K562 (cell line): ENCODE data around the gene DKKL1. TPM values are rescaled to one million over a fixed set of nuclear protein-coding genes. Genes with fewer than 3 reads are reported as not detected.

Experiments
- KAT2B ChIP-seq: IDR thresholded peaks from one replicate; pipeline ENCODE4 v1.6.1; 2012; ENCODE audit warnings: low read depth, mild to moderate bottlenecking, control low read depth, inconsistent platforms, low read length, moderate library complexity
- SMAD4 ChIP-seq: fragments of 250-450 bp; sonication (Bioruptor Pico); conservative IDR thresholded peaks from 2 replicates; pipeline ENCODE4 v1.8.0; 2021; ENCODE audit warnings: inconsistent platforms, mild to moderate bottlenecking, moderate library complexity
- SNRNP70 ChIP-seq: fragments of 200-400 bp; formaldehyde crosslinking; optimal IDR thresholded peaks from 2 replicates; pipeline ENCODE3; 2017; ENCODE audit warnings: low read depth, low read length
- THRAP3 ChIP-seq: fragments of 450-650 bp; IDR thresholded peaks from 2 replicates; pipeline ENCODE4 v1.6.1; 2016; ENCODE audit warnings: mild to moderate bottlenecking, inconsistent platforms, borderline replicate concordance
- WHSC1 ChIP-seq: IDR thresholded peaks from one replicate; pipeline ENCODE4 v1.6.1; 2012; ENCODE audit warnings: low read length, control low read depth, inconsistent platforms
- XRCC4 ChIP-seq: IDR thresholded peaks from one replicate; pipeline ENCODE4 v1.6.1; 2011; ENCODE audit not compliant: insufficient read depth, insufficient read length; ENCODE audit errors: extremely low read depth
- ZBTB7A ChIP-seq: IDR thresholded peaks from 2 replicates; pipeline ENCODE4 v1.6.1; 2011; ENCODE audit warnings: low read depth, mild to moderate bottlenecking, low read length, moderate library complexity, borderline replicate concordance; ENCODE audit not compliant: control insufficient read depth
- ZNF134 ChIP-seq: fragments of 250-450 bp; sonication (Bioruptor Pico); conservative IDR thresholded peaks from 2 replicates; pipeline ENCODE4 v1.4.0; 2020
- ZNF146 ChIP-seq: IDR thresholded peaks from one replicate; pipeline ENCODE4 v1.6.1; 2018; ENCODE audit warnings: missing compliant biosample characterization; ENCODE audit not compliant: unreplicated experiment
- ZNF217 ChIP-seq: sonication (generic); formaldehyde crosslinking; IDR thresholded peaks from 2 replicates; pipeline ENCODE4 v1.8.0; 2022; ENCODE audit warnings: mild to moderate bottlenecking, missing genetic modification reagents
- ZNF280B ChIP-seq: fragments of 250-450 bp; sonication (Bioruptor Pico); IDR thresholded peaks from 2 replicates; pipeline ENCODE4 v1.5.1; 2021; ENCODE audit warnings: mild to moderate bottlenecking
- ZNF444 ChIP-seq: fragments of 250-450 bp; sonication (Bioruptor Pico); IDR thresholded peaks from 2 replicates; pipeline ENCODE4 v1.4.0; 2020; ENCODE audit warnings: mild to moderate bottlenecking, moderate library complexity
- ZNF655 ChIP-seq: fragments of 250-450 bp; sonication (Bioruptor Pico); IDR thresholded peaks from 2 replicates; pipeline ENCODE4 v1.5.0; 2021
- polyA plus RNA-seq, 8 experiments: library from polyadenylated mRNA; depleted of rRNA in 4 of 8; stranded (reverse) in 5 of 8; unstranded in 3 of 8; fragments of >200 nt; fragmentation: Nextera tagmentation in 2 of 8; fragmentation: Illumina TruSeq in 1 of 8; extraction: Ambion mirVana in 2 of 8; extraction: Trizol in 1 of 8; gene quantifications; 2 replicates each; pipeline versions ENCODE4 v1.2.1 to v1.2.3, GENCODE V29; 2011 to 2014; ENCODE audit warnings: inconsistent platforms in 1 of 8, missing spikeins in 1 of 8
- total RNA-seq, 7 experiments: library from RNA; depleted of rRNA in 6 of 7; stranded (reverse); fragments of >200 nt in 6 of 7; fragmentation: Illumina TruSeq in 2 of 7; extraction: Trizol in 2 of 7; gene quantifications; 2 replicates each; pipeline versions ENCODE4 v1.2.1 to v1.2.3, GENCODE V29; 2011 to 2021; ENCODE audit warnings: low replicate concordance in 1 of 7
- TF ChIP-seq, protein P1 (sequence below): fragments of 450-650 bp; formaldehyde crosslinking; IDR thresholded peaks from 2 replicates; pipeline ENCODE4 v1.4.0; 2020; ENCODE audit warnings: mild to moderate bottlenecking, moderate library complexity
- TF ChIP-seq, protein P2 (sequence below): fragments of 250-450 bp; sonication (Bioruptor Pico); IDR thresholded peaks from 2 replicates; pipeline ENCODE4 v1.4.0; 2020; ENCODE audit warnings: borderline replicate concordance
- TF ChIP-seq, protein P3 (sequence below): sonication (generic); formaldehyde crosslinking; IDR thresholded peaks from 2 replicates; pipeline ENCODE4 v1.8.1; 2023; ENCODE audit warnings: mild to moderate bottlenecking, missing genetic modification reagents
- TF ChIP-seq, protein P4 (sequence below): sonication (generic); formaldehyde crosslinking; IDR thresholded peaks from 2 replicates; pipeline ENCODE4 v1.8.1; 2022; ENCODE audit warnings: missing genetic modification reagents

Gene DKKL1
- total and polyA plus RNA-seq, 9 of the 15 experiments (the other 6 are each of a cell fraction or from before 2014, with no cell fraction given): 0.15 to 1.7 (median 0.52) TPM

DNA sequence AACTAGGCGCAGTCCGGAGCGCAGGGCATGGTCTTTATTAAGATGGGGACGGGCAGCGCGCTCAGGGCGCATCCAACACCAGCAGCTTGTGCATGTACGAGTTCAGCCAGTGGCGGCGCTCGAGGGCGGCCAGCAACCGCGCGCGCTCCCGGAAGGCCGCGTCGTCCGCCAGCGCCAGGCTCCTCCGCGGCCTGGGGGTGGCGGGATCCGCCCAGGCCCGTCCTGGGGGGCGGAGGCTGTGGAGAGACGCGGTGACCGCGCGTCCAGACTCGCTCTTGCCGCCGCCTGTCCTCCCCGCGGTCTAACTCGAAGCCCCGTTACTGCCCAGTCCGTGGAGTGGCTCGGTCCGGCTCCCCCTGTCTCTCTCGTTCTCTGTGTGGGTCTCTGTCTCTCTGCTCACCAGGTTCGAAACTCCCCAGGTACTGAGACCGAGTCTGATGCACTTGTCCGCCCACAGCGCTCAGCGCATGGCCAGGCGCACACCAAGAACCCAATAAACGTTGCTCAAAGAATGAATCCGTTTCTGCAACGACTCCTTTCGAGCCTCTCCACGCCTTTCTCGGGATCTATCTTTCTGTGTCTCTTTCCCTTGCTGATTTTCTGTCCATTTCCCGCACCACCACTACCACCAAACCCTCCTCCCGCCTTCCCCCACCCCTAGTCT, 58.9 kb downstream of the DKKL1 start (continued):
- TF ChIP-seq, protein P1, sequence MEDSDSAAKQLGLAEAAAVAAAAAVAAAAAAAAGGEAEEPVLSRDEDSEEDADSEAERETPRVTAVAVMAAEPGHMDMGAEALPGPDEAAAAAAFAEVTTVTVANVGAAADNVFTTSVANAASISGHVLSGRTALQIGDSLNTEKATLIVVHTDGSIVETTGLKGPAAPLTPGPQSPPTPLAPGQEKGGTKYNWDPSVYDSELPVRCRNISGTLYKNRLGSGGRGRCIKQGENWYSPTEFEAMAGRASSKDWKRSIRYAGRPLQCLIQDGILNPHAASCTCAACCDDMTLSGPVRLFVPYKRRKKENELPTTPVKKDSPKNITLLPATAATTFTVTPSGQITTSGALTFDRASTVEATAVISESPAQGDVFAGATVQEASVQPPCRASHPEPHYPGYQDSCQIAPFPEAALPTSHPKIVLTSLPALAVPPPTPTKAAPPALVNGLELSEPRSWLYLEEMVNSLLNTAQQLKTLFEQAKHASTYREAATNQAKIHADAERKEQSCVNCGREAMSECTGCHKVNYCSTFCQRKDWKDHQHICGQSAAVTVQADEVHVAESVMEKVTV: no peak
- TF ChIP-seq THRAP3 (no peak), ZNF217 (CRISPR knock-in tag) (no peak), ZNF134 (CRISPR knock-in tag) (no peak), WHSC1 (no peak), ZNF146 (CRISPR knock-in tag) (no peak), KAT2B (no peak), XRCC4 (no peak), ZNF655 (CRISPR knock-in tag) (no peak), ZBTB7A (peak; percentile 66; the same call in 1 of the 2 replicates), SMAD4 (CRISPR knock-in tag) (peak; percentile 86), SNRNP70 (no peak), ZNF444 (no peak), ZNF280B (CRISPR knock-in tag) (no peak)
- TF ChIP-seq, protein P2, sequence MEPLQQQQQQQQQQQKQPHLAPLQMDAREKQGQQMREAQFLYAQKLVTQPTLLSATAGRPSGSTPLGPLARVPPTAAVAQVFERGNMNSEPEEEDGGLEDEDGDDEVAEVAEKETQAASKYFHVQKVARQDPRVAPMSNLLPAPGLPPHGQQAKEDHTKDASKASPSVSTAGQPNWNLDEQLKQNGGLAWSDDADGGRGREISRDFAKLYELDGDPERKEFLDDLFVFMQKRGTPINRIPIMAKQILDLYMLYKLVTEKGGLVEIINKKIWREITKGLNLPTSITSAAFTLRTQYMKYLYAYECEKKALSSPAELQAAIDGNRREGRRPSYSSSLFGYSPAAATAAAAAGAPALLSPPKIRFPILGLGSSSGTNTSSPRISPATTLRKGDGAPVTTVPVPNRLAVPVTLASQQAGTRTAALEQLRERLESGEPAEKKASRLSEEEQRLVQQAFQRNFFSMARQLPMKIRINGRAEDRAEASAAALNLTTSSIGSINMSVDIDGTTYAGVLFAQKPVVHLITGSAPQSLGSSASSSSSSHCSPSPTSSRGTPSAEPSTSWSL (CRISPR knock-in tag): no peak
- TF ChIP-seq, protein P3, sequence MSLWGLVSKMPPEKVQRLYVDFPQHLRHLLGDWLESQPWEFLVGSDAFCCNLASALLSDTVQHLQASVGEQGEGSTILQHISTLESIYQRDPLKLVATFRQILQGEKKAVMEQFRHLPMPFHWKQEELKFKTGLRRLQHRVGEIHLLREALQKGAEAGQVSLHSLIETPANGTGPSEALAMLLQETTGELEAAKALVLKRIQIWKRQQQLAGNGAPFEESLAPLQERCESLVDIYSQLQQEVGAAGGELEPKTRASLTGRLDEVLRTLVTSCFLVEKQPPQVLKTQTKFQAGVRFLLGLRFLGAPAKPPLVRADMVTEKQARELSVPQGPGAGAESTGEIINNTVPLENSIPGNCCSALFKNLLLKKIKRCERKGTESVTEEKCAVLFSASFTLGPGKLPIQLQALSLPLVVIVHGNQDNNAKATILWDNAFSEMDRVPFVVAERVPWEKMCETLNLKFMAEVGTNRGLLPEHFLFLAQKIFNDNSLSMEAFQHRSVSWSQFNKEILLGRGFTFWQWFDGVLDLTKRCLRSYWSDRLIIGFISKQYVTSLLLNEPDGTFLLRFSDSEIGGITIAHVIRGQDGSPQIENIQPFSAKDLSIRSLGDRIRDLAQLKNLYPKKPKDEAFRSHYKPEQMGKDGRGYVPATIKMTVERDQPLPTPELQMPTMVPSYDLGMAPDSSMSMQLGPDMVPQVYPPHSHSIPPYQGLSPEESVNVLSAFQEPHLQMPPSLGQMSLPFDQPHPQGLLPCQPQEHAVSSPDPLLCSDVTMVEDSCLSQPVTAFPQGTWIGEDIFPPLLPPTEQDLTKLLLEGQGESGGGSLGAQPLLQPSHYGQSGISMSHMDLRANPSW (CRISPR knock-in tag): no peak
- TF ChIP-seq, protein P4, sequence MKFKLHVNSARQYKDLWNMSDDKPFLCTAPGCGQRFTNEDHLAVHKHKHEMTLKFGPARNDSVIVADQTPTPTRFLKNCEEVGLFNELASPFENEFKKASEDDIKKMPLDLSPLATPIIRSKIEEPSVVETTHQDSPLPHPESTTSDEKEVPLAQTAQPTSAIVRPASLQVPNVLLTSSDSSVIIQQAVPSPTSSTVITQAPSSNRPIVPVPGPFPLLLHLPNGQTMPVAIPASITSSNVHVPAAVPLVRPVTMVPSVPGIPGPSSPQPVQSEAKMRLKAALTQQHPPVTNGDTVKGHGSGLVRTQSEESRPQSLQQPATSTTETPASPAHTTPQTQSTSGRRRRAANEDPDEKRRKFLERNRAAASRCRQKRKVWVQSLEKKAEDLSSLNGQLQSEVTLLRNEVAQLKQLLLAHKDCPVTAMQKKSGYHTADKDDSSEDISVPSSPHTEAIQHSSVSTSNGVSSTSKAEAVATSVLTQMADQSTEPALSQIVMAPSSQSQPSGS (CRISPR knock-in tag): peak; percentile 47; the same call in 1 of the 2 replicates
